Colonic mucosa (tissue), 4 donors: ENCODE measurements around the gene SHISA6. TPM values are rescaled to one million over a fixed set of nuclear protein-coding genes. Genes with fewer than 3 reads are reported as not detected.

Experiments
- DNase-seq: peaks from one replicate; pipeline ENCODE4 v3.0.0-alpha.2; 2020
- H3K27ac ChIP-seq: fragments of 200-600 bp; one replicate; pipeline ENCODE4 v1.8.0; 2021
- H3K27me3 ChIP-seq: fragments of 200-600 bp; one replicate; pipeline ENCODE4 v1.8.0; 2021
- H3K36me3 ChIP-seq: fragments of 200-600 bp; one replicate; pipeline ENCODE4 v1.8.0; 2021
- H3K4me1 ChIP-seq: fragments of 200-600 bp; one replicate; pipeline ENCODE4 v1.8.0; 2021; ENCODE audit warnings: mild to moderate bottlenecking
- H3K4me3 ChIP-seq: fragments of 200-600 bp; one replicate; pipeline ENCODE4 v1.8.0; 2021
- H3K9ac ChIP-seq, 2 donors: one replicate each; pipeline ENCODE4 v1.7.0; 2013; ENCODE audit warnings: control low read depth in 2 of 2, low read depth in 2 of 2, low read length in 2 of 2
- H3K9me3 ChIP-seq: fragments of 200-600 bp; one replicate; pipeline ENCODE4 v1.8.0; 2021
- CTCF ChIP-seq: fragments of 200-600 bp; IDR thresholded peaks from one replicate; pipeline ENCODE4 v1.8.0; 2022; ENCODE audit warnings: antibody characterized with exemption, mild to moderate bottlenecking
- intact Hi-C: fragments of 100-400 bp; cut with DNase I; formaldehyde crosslinking; loops from one replicate; pipeline ENCODE4 v1.14.1; 2022
- total RNA-seq, 2 donors: library from RNA; stranded (reverse); fragmentation: NEBNext Ultra II Directional in 1 of 2; extraction: Animal tissue kit (Norgen Biotek cat#: 25700) in 1 of 2; gene quantifications; one replicate each; pipeline ENCODE4 v1.2.1, GENCODE V29; 2021
- donor health status: healthy.
- donor health status: DM: no; HTN: no; CAD: no.
- donor health status: DM: no; HTN: no; CAD: no.

Gene SHISA6
- total RNA-seq, 2 donors from 2014 or later: 0.45 to 0.59 TPM

DNA sequence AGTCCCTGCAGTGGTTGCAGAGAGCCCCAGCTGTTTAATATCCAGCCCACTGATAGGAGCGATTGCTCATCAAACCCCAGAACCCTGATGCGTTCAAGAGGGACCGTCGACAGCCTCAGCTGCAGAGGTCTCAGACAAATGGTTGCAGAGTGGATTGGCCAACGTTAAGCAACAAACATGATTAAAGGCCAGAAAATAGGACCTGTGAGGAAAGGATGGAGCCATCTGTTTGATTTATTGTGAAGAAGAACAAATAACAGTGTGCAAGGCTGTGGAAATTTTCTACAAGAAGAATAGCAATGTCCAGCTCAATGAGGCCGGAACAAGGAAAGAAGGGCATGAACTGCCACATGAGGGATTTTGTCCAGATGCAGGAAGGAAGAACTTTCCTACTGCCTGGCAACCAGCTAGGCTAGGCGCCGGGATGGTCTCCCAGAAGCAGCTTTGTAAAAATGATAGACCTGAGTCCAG is 218.9 kb downstream of the SHISA6 start:
- H3K36me3 ChIP-seq: no peaks in the 10 kb centered on the region
- H3K4me1 ChIP-seq: no peaks in the 10 kb centered on the region
- TF ChIP-seq CTCF: no peak
- no peak overlapping the region for H3K9ac ChIP-seq
- H3K9me3 ChIP-seq: no peaks in the 10 kb centered on the region
- intact Hi-C loops: no loop called here
- H3K4me3 ChIP-seq: no peak overlapping the region
- no peak overlapping the region for H3K27ac ChIP-seq
- no peak for DNase-seq
- no peaks in the 10 kb centered on the region for H3K27me3 ChIP-seq

DNA sequence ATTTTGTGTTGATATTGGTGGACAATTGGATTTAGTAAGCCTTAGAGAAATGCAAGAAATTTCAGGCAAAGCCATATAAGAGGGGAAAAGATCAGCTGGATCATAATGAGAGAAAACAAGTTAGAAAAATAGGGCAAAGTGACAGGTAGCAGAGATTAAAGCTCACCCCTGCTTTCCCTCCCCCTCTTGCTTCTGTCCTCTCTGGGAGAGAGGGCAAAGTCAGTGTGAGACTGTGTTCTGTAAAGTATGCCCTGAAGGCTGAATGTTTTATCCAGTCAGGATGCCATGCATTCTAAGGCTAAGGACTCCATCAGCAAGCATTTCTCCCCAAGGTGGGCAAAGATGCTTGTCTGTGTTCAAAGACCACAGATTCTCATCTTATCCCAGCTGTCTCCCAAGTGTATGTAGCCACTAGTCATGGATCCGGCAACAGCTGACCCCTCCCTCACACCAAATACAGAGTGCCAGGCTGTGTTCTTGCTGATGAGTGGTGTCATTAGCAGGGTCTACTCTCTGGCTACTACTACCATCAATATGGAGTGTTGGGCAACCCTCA is 221.1 kb downstream of the SHISA6 start:
- DNase-seq: no peak
- intact Hi-C loops: no loop called here
- Histone ChIP-seq H3K9ac (no peak overlapping the region), H3K4me3 (no peak overlapping the region), H3K9me3 (no peaks in the 10 kb centered on the region), H3K27ac (no peak overlapping the region), H3K4me1 (no peaks in the 10 kb centered on the region), H3K27me3 (no peaks in the 10 kb centered on the region), H3K36me3 (no peaks in the 10 kb centered on the region)
- TF ChIP-seq CTCF: no peak

DNA sequence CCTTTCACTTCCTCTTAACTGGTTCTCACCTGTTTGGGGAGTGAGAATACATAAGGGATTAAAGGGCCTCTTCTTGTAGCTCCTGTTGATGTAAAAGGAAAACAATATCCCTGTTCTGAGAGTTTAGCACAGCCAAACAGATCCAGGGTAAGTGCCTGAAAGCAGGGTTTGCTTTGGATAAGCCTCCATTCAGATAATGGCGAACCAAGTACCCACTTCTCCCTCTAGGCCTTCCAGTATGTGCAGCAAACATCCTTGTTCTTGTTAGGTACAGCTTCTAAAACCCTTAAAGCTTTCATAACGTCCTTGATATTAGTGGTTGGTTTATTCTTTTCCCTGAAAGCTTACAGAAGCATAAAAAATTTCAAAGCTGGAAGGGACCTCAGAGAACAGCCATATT is 226.6 kb downstream of the SHISA6 start:
- DNase-seq: no peak

GRCh38 chr17:11485336-11486100 is 244.5 kb downstream of the SHISA6 start:
- Histone ChIP-seq H3K9me3 (no peaks in the 10 kb centered on the region), H3K36me3 (no peaks in the 10 kb centered on the region), H3K27ac (no peak overlapping the region), H3K27me3 (no peaks in the 10 kb centered on the region), H3K4me1 (no peaks in the 10 kb centered on the region), H3K9ac (no peak overlapping the region), H3K4me3 (no peak overlapping the region)
- intact Hi-C loops: no loop called here
- DNase-seq: no peak
- TF ChIP-seq CTCF: no peak

More for the DNA sequence above, 226.6 kb downstream of the SHISA6 start:
- Histone ChIP-seq H3K4me1 (no peaks in the 10 kb centered on the region), H3K27me3 (no peaks in the 10 kb centered on the region), H3K36me3 (no peaks in the 10 kb centered on the region), H3K4me3 (no peak overlapping the region), H3K9ac (no peak overlapping the region), H3K27ac (no peak overlapping the region), H3K9me3 (no peaks in the 10 kb centered on the region)
- no peak for TF ChIP-seq CTCF
- intact Hi-C loops: no loop called here

DNA sequence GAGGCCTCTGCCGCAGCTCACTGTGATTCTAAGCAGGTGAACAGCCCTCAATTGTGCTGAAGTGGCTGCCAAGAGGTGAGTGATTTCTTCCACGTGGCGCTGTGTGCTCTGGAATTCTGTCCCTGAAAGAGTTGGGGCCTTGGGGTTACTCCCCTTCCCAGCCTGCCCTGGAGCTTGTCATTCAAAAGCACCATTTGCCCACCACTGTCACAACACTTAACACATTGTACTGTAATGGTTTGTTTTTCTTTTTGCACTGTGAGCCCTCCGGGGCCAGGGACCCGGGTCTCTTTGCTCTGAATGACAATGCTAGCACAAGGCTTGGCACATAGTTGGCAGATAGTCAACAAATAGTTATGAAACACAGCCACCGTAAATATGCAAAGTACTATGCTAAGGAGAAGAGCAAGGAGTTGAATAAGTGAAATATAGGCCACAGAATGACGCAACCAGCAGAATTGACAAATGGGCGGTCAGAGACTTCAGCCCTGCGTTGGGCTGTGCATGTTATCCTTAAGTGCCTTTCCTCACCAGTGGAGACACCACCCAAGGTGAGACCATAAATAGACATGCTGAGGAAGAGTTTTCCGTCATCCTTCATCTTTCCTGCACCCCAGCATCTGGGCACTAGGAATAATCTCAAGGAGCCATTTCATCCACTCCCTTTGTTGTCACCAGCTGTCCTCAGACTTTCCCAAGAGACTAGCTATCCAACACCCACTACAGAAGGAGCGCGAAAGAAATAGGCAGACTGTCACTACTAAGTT is 245.3 kb downstream of the SHISA6 start:
- Histone ChIP-seq H3K9ac (no peak overlapping the region), H3K36me3 (no peaks in the 10 kb centered on the region), H3K27me3 (no peaks in the 10 kb centered on the region), H3K4me3 (no peak overlapping the region), H3K9me3 (no peaks in the 10 kb centered on the region), H3K4me1 (no peaks in the 10 kb centered on the region), H3K27ac (no peak overlapping the region)
- intact Hi-C loops: no loop called here
- TF ChIP-seq CTCF: no peak
- no peak for DNase-seq
